Measurements from ENCODE around the gene PDZD8.

GRCh38 chr10:117268258-117268657 is 107.0 kb downstream of the PDZD8 start:
- TF ChIP-seq POLR2AphosphoS5 (IDR thresholded peaks at IDR 0.05; ENCODE audit: low read depth, low read length) = no peak
- no peak for TF ChIP-seq TAF1 (IDR thresholded peaks at IDR 0.05; ENCODE audit: borderline replicate concordance, low read depth, low read length)
- no peak for TF ChIP-seq POLR2A (IDR thresholded peaks at IDR 0.05; ENCODE audit: low read depth, low read length)
